Vagina (tissue), 2 donors: Measurements from ENCODE around the gene TAOK3. TPM values are rescaled to one million over a fixed set of nuclear protein-coding genes. Genes with fewer than 3 reads are reported as not detected.

Experiments used
- DNase-seq, 2 donors: peaks; one replicate each; pipeline ENCODE4 v3.0.0-alpha.2; 2017; ENCODE audit errors: extremely low spot score in 2 of 2
- H3K27ac ChIP-seq: fragments of 200-600 bp; sonication (generic); one replicate; pipeline ENCODE4 v1.5.1; 2019
- H3K27me3 ChIP-seq: fragments of 200-600 bp; sonication (generic); one replicate; pipeline ENCODE4 v1.5.1; 2019
- H3K36me3 ChIP-seq, 2 donors: fragments of 200-600 bp; sonication (generic); one replicate each; pipeline ENCODE4 v1.5.1; 2017 to 2019
- H3K4me1 ChIP-seq: fragments of 200-600 bp; sonication (generic); one replicate; pipeline ENCODE4 v1.5.1; 2019
- H3K4me3 ChIP-seq, 2 donors: fragments of 200-600 bp; sonication (generic); 1 replicate in 1 of 2; 2 replicates in 1 of 2; pipeline ENCODE4 v1.5.1; 2016 to 2019
- H3K9me3 ChIP-seq: fragments of 200-600 bp; sonication (generic); one replicate; pipeline ENCODE4 v1.5.1; 2019
- POLR2A ChIP-seq, 2 donors: fragments of 450-650 bp; IDR thresholded peaks; one replicate each; pipeline ENCODE4 v1.6.1; 2017; ENCODE audit warnings: antibody characterized with exemption in 2 of 2, mild to moderate bottlenecking in 2 of 2, moderate library complexity in 2 of 2
- POLR2AphosphoS5 ChIP-seq, 2 donors: sonication (generic); formaldehyde crosslinking; IDR thresholded peaks; one replicate each; pipeline ENCODE4 v1.9.0; 2017; ENCODE audit warnings: antibody characterized with exemption in 2 of 2, mild to moderate bottlenecking in 2 of 2, low read depth in 1 of 2; ENCODE audit not compliant: insufficient read depth in 1 of 2
- intact Hi-C: fragments of 100-400 bp; cut with DNase I; formaldehyde crosslinking; loops from one replicate; pipeline ENCODE4 v1.15.1; 2023
- total RNA-seq: library from RNA; depleted of rRNA; stranded (reverse); fragments of >200 nt; gene quantifications from one replicate; pipeline ENCODE4 v1.2.3, GENCODE V29; 2016
- TF ChIP-seq, protein P1 (sequence below), 3 experiments: fragments of 450-650 bp in 2 of 3; fragments of 200-600 bp in 1 of 3; sonication (generic) in 1 of 3; IDR thresholded peaks; one replicate each; pipeline ENCODE4 v1.5.1; 2017 to 2019; ENCODE audit warnings: antibody characterized with exemption in 3 of 3, mild to moderate bottlenecking in 2 of 3, moderate library complexity in 2 of 3

Gene TAOK3
- total RNA-seq, 1 donor from 2014 or later, result 41.0 TPM

DNA sequence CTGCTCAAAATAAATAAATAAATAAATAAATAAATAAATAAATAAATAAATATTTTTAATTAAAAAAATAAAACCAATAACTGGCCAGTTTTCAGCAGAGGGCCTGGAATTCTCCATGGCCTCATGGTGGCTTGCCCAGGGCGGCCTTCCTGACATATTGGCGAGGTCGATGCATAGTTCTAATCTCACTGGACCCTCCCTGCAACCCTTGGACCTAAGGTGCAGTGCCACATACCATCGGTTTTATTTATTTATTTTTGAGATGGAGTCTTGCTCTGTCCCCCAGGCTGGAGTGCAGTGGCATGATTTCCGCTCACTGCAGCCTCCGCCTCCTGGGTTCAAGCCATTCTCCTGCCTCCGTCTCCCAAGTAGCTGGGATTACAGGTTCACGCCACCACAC, 265.0 kb downstream of the TAOK3 start:
- Histone ChIP-seq H3K27me3 (no peaks in the 10 kb centered on the region), H3K4me3 (no peak overlapping the region), H3K4me1 (peaks cover 13% of the 10 kb centered on the region), H3K36me3 (no peaks in the 10 kb centered on the region), H3K27ac (no peak overlapping the region), H3K9me3 (no peaks in the 10 kb centered on the region)
- intact Hi-C loops, result no loop called here
- no peak for DNase-seq
- TF ChIP-seq POLR2AphosphoS5 (IDR thresholded peaks at IDR 0.05; ENCODE audit: insufficient read depth in 1 of 2, low read depth in 1 of 2), result no peak
- TF ChIP-seq, protein P1, sequence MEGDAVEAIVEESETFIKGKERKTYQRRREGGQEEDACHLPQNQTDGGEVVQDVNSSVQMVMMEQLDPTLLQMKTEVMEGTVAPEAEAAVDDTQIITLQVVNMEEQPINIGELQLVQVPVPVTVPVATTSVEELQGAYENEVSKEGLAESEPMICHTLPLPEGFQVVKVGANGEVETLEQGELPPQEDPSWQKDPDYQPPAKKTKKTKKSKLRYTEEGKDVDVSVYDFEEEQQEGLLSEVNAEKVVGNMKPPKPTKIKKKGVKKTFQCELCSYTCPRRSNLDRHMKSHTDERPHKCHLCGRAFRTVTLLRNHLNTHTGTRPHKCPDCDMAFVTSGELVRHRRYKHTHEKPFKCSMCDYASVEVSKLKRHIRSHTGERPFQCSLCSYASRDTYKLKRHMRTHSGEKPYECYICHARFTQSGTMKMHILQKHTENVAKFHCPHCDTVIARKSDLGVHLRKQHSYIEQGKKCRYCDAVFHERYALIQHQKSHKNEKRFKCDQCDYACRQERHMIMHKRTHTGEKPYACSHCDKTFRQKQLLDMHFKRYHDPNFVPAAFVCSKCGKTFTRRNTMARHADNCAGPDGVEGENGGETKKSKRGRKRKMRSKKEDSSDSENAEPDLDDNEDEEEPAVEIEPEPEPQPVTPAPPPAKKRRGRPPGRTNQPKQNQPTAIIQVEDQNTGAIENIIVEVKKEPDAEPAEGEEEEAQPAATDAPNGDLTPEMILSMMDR (IDR thresholded peaks at IDR 0.05), result no peak
- TF ChIP-seq POLR2A (IDR thresholded peaks at IDR 0.05), result no peak

GRCh38 chr12:118107011-118107410, 265.7 kb downstream of the TAOK3 start:
- Histone ChIP-seq H3K4me1 (peaks cover 19% of the 10 kb centered on the region), H3K27ac (no peak overlapping the region), H3K4me3 (no peak overlapping the region), H3K27me3 (no peaks in the 10 kb centered on the region), H3K36me3 (no peaks in the 10 kb centered on the region), H3K9me3 (no peaks in the 10 kb centered on the region)
- TF ChIP-seq, protein P1 (IDR thresholded peaks at IDR 0.05), result no peak
- no peak for TF ChIP-seq POLR2A (IDR thresholded peaks at IDR 0.05)
- intact Hi-C loops, result no loop called here
- DNase-seq, result no peak

DNA sequence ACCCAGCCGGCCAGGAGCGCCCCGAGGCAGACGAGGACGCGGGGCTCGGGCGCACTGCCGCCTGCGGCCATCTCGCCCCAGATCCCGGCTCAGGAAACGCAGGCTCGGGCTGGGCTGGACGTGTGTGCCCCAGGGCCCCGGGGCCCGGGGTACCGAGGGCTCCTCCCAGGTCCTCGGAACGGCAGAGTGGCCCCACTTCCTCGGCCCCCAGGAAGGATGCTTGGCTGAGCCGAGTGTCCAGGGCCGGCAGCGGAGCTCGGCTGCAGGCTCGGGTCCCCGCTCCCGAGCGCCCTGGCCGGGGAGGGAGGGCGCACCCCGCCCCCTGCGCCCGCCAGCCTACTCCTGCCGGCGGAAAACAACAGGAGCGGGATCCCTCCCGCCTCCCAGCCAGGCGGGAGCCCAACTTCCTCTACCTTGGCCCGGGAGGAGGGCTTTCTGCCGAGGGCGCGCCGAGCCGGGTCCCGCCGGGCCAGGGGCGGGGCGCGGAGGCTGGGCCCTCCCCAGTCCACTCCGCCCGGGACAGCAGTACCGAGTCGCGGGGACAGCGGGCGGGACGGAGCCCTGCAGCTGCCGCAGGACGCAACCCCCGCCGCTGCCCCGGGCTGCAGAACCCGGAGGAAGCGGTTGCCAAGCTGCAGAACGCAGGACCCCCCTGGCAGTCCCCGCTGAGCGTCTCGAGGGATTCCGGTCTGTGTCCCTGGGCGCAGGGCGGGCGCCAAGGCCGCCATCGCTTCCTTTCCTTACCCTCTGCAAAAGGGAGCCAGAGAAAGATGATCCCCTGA, 268.9 kb downstream of the TAOK3 start, which contains the start of gene VSIG10:
TSS of gene VSIG10 (minus strand) at position 411 of the 782 bp plus-strand sequence. CDS start at position 71, 340 bp downstream.
- TF ChIP-seq POLR2AphosphoS5 (IDR thresholded peaks at IDR 0.05; ENCODE audit: insufficient read depth in 1 of 2, low read depth in 1 of 2) (peak in 1 of 2 donors; percentile 55), POLR2A (IDR thresholded peaks at IDR 0.05) (peak in 1 of 2 donors; percentile 36)
- TF ChIP-seq, protein P1 (IDR thresholded peaks at IDR 0.05), result no peak
- intact Hi-C loops, result no loop called here

DNA sequence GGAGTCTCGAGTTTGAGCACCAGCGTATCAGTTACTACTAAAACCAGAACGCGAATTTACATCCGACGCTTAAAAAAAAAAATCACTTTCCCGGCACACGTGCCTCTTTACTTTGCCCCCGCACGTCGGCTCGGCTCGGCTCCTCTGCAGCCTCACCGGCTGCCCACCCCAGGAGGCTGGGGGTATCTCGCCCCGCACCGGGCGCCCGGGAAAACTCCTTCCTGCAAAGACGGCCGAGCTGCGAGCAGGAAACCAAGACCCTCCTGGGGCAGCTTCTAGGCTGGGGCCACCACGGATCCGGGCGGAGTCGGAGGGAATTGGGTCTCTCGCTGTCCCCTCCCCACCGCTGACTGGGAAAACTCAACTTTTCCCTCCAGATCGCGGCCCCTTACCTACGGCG, 269.5 kb downstream of the TAOK3 start:
- intact Hi-C loops, result no loop called here
- Histone ChIP-seq H3K4me1 (peaks cover 19% of the 10 kb centered on the region), H3K27me3 (no peaks in the 10 kb centered on the region), H3K9me3 (no peaks in the 10 kb centered on the region), H3K36me3 (no peaks in the 10 kb centered on the region), H3K27ac (peak overlapping the region; percentile 85), H3K4me3 (peak overlapping the region; percentile 60 to 97)
- no peak for DNase-seq
- TF ChIP-seq, protein P1 (IDR thresholded peaks at IDR 0.05), result no peak
- no peak for TF ChIP-seq POLR2AphosphoS5 (IDR thresholded peaks at IDR 0.05; ENCODE audit: insufficient read depth in 1 of 2, low read depth in 1 of 2)
- TF ChIP-seq POLR2A (IDR thresholded peaks at IDR 0.05), result no peak

More for the DNA sequence above, 268.9 kb downstream of the TAOK3 start, which contains the start of gene VSIG10:
- Histone ChIP-seq H3K4me1 (peaks cover 19% of the 10 kb centered on the region), H3K36me3 (no peaks in the 10 kb centered on the region), H3K9me3 (no peaks in the 10 kb centered on the region), H3K27me3 (no peaks in the 10 kb centered on the region), H3K4me3 (peak within 1 kb of the TSS; percentile 60 to 97), H3K27ac (peak within 1 kb of the TSS; percentile 85)
- DNase-seq, result no peak

GRCh38 chr12:118102609-118103008, 270.1 kb downstream of the TAOK3 start:
- no peaks in the 10 kb centered on the region for H3K9me3 ChIP-seq
- peak overlapping the region; percentile 85 for H3K27ac ChIP-seq
- no peak for DNase-seq
- H3K4me3 ChIP-seq, result peak overlapping the region in 1 of 2 donors; percentile 60
- H3K36me3 ChIP-seq, result no peaks in the 10 kb centered on the region
- TF ChIP-seq POLR2AphosphoS5 (IDR thresholded peaks at IDR 0.05; ENCODE audit: insufficient read depth in 1 of 2, low read depth in 1 of 2) (no peak), POLR2A (IDR thresholded peaks at IDR 0.05) (no peak)
- TF ChIP-seq, protein P1 (IDR thresholded peaks at IDR 0.05), result no peak
- no peaks in the 10 kb centered on the region for H3K27me3 ChIP-seq
- peaks cover 19% of the 10 kb centered on the region for H3K4me1 ChIP-seq
- intact Hi-C loops, result no loop called here
